Mesenteric fat pad (tissue), 1 donor: ENCODE data around the gene NANOGP8. TPM values are rescaled to one million over a fixed set of nuclear protein-coding genes. Genes with fewer than 3 reads are reported as not detected.
"Not testable (repeated sequence)": the region's sequence is repeated elsewhere in the genome, so short reads cannot be mapped to it uniquely, and the experiment has no call there.

ENCODE experiments used
- DNase-seq: peaks from one replicate; pipeline ENCODE4 v3.0.0-alpha.2; 2020; ENCODE audit warnings: low spot score
- long read RNA-seq: library from polyadenylated mRNA; unstranded; transcript quantifications from one replicate; pipeline ENCODE4 v2.0.0, GENCODE V29; 2020
- total RNA-seq: library from RNA; stranded (reverse); fragmentation: NEBNext Ultra II Directional; extraction: Animal tissue kit (Norgen Biotek cat#: 25700); gene quantifications from one replicate; pipeline ENCODE4 v1.2.1, GENCODE V29; 2021
- donor health status: DM: yes; HTN: yes; CAD: no.

Gene NANOGP8, protein sequence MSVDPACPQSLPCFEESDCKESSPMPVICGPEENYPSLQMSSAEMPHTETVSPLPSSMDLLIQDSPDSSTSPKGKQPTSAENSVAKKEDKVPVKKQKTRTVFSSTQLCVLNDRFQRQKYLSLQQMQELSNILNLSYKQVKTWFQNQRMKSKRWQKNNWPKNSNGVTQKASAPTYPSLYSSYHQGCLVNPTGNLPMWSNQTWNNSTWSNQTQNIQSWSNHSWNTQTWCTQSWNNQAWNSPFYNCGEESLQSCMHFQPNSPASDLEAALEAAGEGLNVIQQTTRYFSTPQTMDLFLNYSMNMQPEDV
- total RNA-seq: not detected
- long read RNA-seq: 0 reads

DNA sequence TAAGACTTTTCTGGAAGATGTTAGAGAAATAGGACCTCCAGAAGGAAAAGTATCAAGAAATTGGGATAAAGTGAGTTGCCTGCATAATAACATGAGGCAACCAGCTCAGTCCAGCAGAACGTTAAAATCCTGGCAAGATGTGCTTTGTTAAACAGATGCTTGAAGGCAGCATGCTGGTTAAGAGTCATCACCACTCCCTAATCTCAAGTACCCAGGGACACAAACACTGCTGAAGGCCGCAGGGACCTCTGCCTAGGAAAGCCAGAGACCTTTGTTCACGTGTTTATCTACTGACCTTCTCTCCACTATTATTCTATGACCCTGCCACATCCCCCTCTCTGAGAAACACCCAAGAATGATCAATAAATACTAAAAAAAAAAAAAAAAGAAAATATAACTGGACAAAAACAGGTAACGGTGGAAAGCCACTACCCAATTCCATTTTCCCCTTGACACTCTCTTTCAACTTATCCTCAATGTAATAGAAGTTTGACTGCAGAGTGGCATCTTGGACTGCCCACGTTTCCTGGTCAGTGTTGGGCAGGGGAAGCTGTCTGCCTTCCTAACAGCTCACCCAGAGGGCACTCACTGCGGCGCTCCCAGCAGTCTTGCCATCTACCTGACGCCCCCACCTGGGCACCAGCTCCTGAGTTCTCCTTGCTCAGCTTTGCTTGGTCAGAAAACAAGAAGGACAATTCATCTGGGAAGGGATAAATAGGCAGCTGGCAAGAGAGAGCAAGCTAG, at the start of gene NANOGP8:
Gene NANOGP8, minus strand, starts transcription at position 120 of the 744 bp plus-strand sequence. CDS start 185 bp downstream, outside the sequence.
- not testable (repeated sequence) for DNase-seq

DNA sequence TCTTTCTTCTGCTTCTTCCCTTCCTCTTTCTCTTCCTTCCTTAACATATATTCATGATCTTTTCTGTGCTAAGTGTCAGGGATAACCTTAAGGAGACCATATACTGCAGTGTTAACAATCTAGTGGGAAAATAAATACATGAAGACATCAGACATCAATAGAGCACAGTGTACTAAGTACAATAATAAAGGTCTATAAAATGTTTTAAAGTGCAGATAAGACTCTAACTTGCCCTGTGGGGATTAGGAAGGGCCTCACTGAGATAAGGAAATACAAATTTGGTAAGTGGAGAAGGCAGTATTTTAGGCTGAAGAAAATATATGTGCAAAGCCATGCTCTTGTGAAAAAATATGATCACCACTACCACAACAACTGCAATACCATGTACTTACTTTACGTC, 49.2 kb upstream of the NANOGP8 start:
- DNase-seq: no peak

DNA sequence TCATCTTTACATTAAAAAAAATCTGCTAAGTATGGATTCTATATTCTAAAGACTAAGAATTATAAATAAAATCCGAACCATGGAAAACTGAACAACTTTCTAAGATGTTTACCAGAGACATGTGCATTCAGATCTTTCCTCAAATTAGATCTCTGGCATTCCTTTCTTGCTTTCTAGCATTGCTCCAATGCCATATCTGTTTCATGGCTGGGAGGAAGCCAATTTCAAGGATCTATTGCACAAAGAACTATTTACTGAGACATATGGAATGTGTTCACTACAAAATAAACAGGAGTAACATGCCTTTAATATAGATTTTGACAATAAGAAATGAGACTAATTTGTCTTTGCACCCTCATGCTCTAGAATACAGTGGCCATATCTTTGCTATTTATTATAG, 45.1 kb upstream of the NANOGP8 start:
- no peak for DNase-seq

DNA sequence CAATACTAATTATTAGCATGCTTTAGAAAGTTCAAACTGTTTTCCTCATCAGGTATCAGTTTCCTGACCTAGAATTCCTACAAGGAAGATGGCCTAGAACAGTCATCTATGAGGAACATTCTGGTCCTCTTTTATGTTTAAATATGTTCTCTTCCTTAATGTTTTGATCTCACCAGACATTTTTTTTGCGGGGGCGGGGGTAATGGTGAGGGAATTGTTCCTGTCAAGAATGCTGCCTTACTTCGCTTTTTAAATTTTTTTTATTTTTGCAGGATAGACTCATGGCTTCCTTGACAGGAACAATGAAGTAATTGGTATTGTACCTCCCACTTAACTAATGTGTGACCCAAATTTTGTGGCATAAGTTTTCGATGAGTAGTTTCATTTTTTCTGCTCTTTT, 44.3 kb upstream of the NANOGP8 start:
- DNase-seq: no peak

DNA sequence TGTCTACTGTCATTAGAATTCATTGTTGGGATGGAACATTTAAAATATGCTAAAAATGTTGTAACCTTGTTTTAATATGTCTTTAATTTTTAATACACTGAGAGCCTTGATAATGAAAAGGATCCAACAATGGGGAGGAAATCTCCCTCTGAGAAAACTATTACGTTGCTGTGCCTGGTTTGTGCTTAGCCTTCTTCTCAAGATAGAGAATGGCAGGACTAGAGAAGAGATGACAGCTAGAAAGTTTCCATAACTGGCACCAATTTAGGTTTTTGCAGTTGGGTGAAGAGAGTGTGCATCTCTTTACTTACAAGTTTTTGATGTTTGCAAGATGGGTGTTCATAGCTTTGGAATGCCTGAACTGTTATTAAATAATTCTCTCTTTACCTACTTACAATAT, 42.6 kb upstream of the NANOGP8 start:
- no peak for DNase-seq

DNA sequence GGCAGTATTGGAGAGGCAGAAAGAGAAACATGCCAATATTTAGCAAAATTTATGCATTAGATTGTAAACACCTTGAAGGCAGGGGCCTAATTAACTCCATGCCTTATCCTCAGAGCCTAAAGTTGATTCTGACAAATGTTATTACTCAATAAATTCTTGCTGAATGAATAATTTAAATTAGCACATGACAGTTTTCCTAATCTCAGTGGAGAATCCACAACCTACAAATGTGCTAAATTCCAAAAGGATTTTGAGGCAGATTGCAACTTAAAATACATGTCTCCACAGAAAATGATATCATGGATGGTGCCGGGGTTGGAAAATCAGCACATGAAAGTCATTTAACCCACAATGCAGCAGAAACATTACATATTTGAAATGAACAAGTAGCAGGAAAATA, 41.1 kb upstream of the NANOGP8 start:
- no peak for DNase-seq

DNA sequence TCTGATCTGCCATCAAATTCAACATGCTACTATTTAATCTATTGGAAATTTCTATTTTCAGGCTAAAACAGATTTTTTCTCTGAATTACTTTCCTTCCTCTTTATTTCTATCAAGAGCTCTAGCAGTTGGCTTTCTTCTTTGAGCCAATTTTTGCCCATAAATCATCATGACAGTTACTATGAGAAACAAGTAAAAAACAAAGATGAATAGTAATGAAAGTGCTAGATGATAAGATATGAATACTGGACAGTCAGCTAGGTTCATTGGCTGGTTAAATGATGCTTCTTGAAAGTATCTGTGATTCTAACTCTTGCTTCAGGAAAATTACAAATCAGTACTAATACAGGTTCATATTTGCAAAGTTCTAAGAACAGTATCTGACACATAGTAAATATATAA, 38.6 kb upstream of the NANOGP8 start:
- no peak for DNase-seq

DNA sequence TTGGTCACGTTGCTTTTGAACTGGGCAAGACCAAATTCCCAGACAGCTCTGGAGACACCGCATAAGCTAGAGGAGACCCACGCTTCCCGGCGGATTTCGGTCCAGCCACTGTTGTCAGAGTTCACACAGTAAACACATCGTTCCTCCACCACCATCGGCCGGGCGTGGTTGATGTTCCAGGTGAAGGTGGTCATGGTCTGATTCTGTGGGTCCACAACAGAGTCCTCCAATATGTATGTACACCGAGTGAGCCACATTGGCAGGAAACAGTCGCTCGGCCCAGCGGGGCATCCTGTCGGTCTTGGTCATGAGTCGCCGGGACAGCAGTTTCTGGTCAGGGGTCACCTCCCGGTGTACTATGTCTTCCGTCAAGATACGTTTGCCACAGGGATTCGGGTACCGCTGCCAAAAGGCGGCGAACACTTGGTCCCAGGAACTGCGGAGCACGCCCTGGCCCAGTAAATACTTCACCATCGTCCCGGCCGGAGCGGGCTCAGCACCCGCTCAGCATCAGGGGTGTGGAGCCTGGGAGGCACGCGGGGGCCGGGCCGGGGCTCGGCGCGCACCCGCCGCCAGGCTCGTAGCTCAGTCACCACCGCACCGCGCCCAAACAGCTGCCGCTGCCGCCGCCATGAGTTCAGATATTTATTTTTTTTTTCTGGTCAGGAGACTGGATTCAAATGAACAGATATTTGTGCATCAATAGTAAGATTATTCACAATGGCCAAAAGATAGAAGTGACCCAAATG, 36.7 kb upstream of the NANOGP8 start:
- DNase-seq: no peak

DNA sequence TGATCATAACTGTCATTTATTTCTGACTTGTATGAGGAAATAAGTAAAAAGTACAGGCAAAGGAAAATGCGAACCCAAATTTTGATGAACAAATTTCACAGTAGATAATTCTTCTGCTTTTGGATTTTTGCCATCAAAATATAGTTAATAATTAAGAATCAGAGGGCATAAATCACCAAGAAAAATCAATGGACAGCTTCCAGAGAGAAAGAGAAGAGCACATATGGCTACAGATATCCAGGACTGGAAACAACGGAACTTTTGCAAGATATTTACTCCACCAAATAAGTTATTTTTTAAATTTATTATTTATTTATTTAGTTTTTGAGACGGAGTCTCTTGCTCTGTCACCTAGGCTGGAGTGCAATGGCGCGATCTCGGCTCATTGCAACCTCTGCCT, 35.1 kb upstream of the NANOGP8 start:
- DNase-seq: no peak

DNA sequence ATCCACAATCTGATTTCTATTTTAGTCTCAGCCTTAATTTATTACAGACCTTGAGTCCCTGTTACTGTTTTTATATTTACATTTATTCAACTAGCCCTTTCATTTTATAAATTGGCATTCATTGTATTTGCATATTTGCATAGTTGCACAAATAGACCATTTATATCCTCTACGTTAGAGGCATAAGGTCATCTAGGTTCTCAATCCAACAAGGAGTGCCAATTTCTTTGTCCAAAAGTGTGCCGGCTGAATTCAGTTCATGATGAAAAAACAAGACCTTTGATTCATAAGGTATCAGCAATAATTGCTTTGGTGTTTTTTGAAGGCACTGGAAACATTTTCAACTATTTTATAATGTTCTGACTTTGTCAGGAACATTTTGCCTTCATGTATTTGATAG, 33.9 kb upstream of the NANOGP8 start:
- no peak for DNase-seq

DNA sequence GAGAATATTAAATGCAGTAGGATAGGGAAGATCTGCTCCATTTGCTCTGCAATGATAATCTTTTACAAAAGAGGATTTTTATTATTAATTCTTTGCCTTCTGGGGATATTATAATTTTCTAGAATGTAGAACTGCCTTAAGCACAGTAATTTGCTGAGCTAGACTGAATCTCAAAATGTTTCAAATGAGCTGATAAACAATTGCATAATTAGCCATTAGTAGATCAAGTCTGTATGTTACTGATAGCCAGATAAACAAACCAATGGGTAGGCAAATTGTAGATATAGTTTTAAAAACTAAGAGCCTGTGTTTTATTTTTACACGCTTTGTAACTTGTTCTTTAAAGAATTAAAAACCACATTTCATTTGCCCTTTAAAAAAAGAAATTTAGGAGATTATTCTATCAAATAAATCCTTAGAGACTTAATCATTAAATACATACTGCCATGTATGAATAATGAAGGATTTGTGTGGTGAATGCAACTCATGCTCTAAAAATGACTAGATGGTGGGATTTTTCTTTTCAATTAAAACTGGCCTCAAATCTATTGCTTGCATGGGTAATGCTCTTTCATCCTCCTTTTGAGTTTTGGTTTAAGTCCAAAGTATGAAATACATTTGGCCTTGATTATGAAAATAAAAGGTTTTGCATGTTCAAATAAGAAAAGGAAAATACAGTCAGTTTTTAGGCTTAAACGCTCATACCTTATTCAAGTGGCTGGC, 32.6 kb upstream of the NANOGP8 start:
- DNase-seq: no peak

DNA sequence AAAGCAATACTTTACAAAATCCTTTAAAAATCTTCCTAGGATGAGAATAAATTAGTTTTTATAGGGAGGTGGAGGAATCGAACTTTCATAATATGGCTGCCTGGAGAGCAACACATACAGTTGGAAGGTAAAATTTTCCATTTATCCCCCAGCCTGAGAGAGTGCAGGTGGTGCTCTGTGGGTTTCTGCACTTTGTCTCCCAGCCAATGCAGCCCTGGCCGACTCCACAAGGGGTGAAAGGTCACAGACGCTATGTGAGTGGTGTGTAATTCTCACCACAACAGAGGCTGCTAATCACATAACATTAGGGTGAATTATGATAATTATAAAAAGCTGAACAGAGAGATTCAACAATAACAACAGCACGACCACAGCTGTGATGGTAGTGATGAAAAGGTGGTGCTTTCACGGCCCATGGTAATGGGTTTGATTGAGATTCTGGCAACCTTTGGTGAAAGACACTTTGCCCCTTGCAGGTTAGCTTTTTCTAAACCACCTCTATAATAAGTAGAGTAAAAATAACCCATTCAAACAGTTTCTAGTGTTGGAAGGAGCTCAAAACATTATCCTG, 30.1 kb upstream of the NANOGP8 start:
- no peak for DNase-seq

DNA sequence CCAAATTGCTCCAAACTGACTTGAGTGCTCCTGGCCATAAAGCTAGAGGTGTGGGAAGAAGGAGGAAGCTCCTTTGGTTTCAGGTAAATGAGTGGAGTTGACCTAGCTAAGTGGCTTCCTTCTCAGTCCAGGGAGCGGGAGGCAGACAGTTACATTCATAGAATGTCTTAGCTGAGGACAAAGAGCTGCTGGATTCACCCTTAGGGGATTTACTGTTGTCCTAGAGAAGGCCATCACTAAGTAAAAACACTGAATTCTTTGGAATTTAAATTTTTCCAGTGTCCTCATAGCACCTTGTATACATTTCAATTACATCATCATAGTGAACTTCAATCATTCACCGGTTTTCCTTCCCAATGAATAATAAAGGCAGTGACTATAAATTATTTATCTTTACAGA, 27.3 kb upstream of the NANOGP8 start:
- DNase-seq: no peak

DNA sequence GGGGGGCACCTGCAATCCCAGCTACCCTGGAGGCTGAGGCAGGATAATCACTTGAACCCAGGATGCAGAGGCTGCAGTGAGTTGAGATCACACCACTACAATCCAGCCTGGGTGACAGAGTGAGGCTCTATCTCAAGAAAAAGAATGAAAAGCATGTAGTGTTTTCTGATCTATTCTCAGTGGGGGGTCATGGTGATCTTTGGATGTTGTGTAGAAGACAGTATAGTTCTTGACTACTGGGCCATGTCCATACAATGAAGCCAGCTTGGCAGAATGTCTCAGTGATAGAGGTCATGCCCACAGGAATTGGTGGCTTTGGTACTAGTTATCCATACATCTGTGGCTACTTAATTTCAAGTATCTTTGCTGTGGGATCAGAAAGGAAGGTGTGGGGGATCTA, 26.8 kb upstream of the NANOGP8 start:
- DNase-seq: no peak

DNA sequence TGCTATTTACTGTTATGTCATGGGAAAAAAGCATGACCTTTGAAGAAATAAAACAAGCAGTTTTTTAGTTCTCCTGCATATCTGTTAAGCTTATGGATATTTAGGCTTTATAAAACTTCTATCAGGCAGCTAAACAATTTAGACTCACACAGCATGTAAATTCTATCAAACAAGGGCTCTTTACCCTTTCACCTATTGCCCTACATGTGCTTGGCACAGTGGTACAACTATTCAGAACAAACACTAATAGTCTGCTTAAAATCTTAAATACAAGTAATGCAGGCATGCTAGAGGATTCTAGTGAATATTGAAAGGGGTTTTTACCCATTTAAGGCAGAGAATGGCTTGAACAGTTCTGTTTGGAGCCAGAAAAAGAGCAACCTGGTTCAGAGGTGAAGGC, 23.4 kb upstream of the NANOGP8 start:
- DNase-seq: no peak

DNA sequence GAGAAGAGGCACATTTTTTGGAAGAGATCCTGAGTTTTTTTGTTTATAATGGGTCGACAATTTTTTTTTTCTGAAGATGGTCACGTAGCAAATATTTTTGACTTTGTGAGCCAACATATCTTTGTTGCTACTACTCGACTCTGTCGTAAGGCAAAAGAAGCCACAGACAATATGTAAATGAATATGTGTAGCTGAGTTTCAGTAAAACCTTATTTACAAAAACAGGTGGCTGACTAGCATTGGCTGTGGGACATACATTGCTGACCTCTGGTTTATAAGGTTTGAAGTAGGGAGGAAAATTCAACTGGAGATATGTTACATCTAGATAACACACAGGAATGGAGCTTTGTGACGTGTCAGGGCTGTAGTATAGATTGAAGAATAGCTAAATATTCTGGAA, 22.5 kb upstream of the NANOGP8 start:
- DNase-seq: no peak

DNA sequence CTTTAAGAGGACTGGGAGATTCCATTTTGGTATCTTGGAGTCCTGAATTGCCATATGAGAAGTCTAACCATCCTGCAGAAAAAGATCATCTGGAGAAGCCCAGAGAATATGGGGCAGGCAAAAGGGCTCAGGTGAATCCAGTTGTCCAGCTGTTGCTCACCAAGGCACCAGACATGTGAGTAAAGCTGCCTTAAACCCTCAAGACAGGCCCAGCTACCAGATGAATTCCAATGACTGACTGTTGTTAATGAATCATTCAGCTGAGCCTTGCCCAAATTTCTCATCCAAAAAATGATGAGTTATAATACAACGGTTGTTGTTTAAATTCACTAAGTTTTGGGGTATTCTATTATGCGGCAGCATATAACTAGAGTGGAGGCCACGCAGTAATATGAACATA, 22.0 kb upstream of the NANOGP8 start:
- no peak for DNase-seq

DNA sequence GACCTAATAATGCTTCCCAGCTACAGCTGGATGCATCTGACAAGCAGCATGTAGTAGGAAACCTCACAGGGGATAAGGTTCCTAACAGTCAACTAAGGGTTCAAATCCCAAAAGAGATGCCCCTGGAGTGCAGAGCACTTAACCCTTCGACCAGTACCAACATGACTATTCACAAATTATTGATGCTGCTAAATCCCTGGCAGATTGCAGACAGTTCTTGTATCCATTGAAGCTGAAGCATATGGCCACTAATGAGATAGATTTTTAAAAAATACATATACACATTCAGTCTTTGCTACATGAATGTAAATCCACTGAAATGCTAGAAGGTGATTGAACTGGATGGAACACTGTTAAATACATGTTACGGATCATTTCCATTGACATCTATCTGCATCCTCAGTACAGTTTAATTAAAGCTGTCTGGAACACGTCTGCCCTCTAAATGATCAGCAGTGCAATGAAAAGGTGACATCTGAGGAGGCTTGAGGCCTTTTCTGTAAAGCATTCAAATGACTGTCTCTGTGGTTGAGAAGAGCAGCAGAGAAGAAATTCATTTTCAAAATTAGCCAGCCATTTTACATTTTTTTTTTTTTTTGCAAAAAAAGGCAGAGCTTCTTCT, 19.5 kb upstream of the NANOGP8 start:
- no peak for DNase-seq

DNA sequence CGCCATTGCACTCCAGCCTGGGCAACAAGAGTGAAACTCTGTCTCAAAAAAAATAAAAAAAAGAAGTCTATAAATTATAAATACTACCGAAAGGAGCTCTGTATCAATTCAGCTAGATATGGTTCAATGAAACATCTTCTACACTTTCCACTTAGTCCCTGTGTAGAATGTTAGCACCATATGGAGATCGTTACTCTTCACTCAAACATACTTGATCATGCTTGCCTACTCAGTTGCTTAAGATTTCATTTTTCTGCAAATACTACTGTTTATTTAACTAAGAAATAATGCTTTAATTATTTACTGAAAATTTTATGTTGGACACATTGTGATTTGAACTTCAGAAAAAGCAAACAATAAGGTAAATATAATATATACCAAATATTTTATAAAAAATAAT, 17.1 kb upstream of the NANOGP8 start:
- DNase-seq: no peak

DNA sequence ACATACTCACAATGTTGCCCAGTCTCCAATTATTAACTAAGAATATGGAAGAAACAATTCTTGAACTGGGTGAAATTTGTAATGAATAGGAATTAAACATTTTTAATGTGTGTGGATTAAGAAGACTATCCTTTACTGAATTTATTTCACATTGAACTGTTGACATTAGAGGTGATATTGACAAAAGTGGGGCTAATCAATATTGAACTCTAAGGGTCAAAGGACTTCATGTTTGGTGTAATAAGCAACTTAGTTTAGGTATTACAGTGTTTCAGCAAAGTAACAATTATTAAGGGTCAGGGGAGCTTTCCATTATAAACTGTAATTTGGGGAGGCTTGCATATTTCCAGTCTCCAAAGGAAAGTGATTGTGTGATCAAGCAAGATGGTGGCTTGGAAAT, 16.2 kb upstream of the NANOGP8 start:
- DNase-seq: no peak

DNA sequence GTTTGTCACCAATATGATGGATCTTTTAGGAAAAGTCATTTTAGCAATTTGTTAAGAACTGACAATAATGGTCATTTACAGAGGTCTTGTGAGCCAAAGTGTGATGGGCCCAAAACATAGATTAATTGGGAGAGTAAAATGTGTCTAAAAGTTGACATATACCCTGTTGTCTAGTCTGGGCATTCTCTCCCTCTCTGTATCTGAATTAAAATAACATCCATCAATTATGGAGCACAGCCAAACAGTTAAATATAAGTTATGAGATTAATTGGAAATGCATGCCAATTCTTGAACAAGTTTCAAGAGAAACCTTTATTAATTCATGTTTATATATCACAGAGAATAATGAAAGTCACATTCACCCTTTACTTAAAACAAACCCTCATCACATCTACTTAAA, 13.6 kb upstream of the NANOGP8 start:
- no peak for DNase-seq
